ENCODE results near the gene TNFRSF11A.

TNFRSF11A gene

GRCh38 chr18:62340996-62341395, 15.9 kb downstream of the TNFRSF11A start:
- no peak for TF ChIP-seq CTCF (IDR thresholded peaks at IDR 0.05; ENCODE audit: low read depth, low read length, missing control alignments)
- no peak overlapping the region for H3K4me3 ChIP-seq (replicated peaks; ENCODE audit: low read depth, low read length)
- DNase-seq (ENCODE audit: extremely low read depth, low read depth) = no peak

GRCh38 chr18:62341473-62341872, 16.4 kb downstream of the TNFRSF11A start:
- no peak for DNase-seq (ENCODE audit: extremely low read depth, low read depth)
- no peak for TF ChIP-seq CTCF (IDR thresholded peaks at IDR 0.05; ENCODE audit: low read depth, low read length, missing control alignments)
- no peak overlapping the region for H3K4me3 ChIP-seq (replicated peaks; ENCODE audit: low read depth, low read length)

GRCh38 chr18:62342884-62343283, 17.8 kb downstream of the TNFRSF11A start:
- TF ChIP-seq CTCF (IDR thresholded peaks at IDR 0.05; ENCODE audit: low read depth, low read length, missing control alignments) = no peak
- no peak for DNase-seq (ENCODE audit: extremely low read depth, low read depth)

GRCh38 chr18:62343316-62343715, 18.2 kb downstream of the TNFRSF11A start:
- no peak overlapping the region for H3K4me3 ChIP-seq (replicated peaks; ENCODE audit: low read depth, low read length)

More at GRCh38 chr18:62342884-62343283, 17.8 kb downstream of the TNFRSF11A start:
- H3K4me3 ChIP-seq (replicated peaks; ENCODE audit: low read depth, low read length) = no peak overlapping the region

GRCh38 chr18:62345909-62346308, 20.8 kb downstream of the TNFRSF11A start:
- TF ChIP-seq CTCF (IDR thresholded peaks at IDR 0.05; ENCODE audit: low read depth, low read length, missing control alignments) = no peak
- no peak for DNase-seq (ENCODE audit: extremely low read depth, low read depth)
- no peak overlapping the region for H3K4me3 ChIP-seq (replicated peaks; ENCODE audit: low read depth, low read length)

More at GRCh38 chr18:62343316-62343715, 18.2 kb downstream of the TNFRSF11A start:
- TF ChIP-seq CTCF (IDR thresholded peaks at IDR 0.05; ENCODE audit: low read depth, low read length, missing control alignments) = no peak
- DNase-seq (ENCODE audit: extremely low read depth, low read depth) = no peak

GRCh38 chr18:62346333-62347088, 21.4 kb downstream of the TNFRSF11A start:
- H3K4me3 ChIP-seq (replicated peaks; ENCODE audit: low read depth, low read length) = no peak overlapping the region
- no peak for TF ChIP-seq CTCF (IDR thresholded peaks at IDR 0.05; ENCODE audit: low read depth, low read length, missing control alignments)
- DNase-seq (ENCODE audit: extremely low read depth, low read depth) = no peak

Data from HFF-Myc (cell line).